NCI-H1930 (cell line): ENCODE measurements around the gene RWDD2A.

Experiments
- DNase-seq, 2 experiments: peaks; one replicate each; lab custom pipeline; 2025; lab: John Stamatoyannopoulos, UW

Gene RWDD2A

GRCh38 chr6:83198486-83199172 lies 5.5 kb downstream of the RWDD2A start:
- DNase-seq: no peak

GRCh38 chr6:83199173-83199862 lies 6.2 kb downstream of the RWDD2A start:
- DNase-seq: no peak

- DNase-seq: no peak
These were observed 6.7 kb downstream of the RWDD2A start for GRCh38 chr6:83199863-83200225.

- DNase-seq: no peak
These were observed 8.9 kb downstream of the RWDD2A start for GRCh38 chr6:83202031-83202430.

- DNase-seq: peak; percentile 49 to 62
These were observed 22.2 kb downstream of the RWDD2A start for GRCh38 chr6:83215131-83216047.

GRCh38 chr6:83216806-83217205 lies 23.6 kb downstream of the RWDD2A start:
- no peak for DNase-seq

GRCh38 chr6:83218646-83219045 lies 25.5 kb downstream of the RWDD2A start:
- no peak for DNase-seq

- no peak for DNase-seq
These were observed 27.0 kb downstream of the RWDD2A start for GRCh38 chr6:83220121-83220520.

- DNase-seq: no peak
These were observed 28.1 kb downstream of the RWDD2A start for GRCh38 chr6:83221276-83221675.

GRCh38 chr6:83221889-83222479 lies 28.8 kb downstream of the RWDD2A start:
- peak in 1 of 2 experiments; percentile 4 for DNase-seq

GRCh38 chr6:83226517-83226916 lies 33.4 kb downstream of the RWDD2A start:
- DNase-seq: no peak

- no peak for DNase-seq
These were observed 38.0 kb downstream of the RWDD2A start for GRCh38 chr6:83231146-83231545.

GRCh38 chr6:83247471-83247870 lies 54.3 kb downstream of the RWDD2A start:
- DNase-seq: no peak
